GM12878 (cell line): ENCODE results near the gene PPP1R15A. TPM values are rescaled to one million over a fixed set of nuclear protein-coding genes. Genes with fewer than 3 reads are reported as not detected.
A peak's percentile ranks its signal among the peaks of the same experiment; 100 is the strongest.

Experiments
- BMI1 ChIP-seq: fragments of 450-650 bp; IDR thresholded peaks from 2 replicates; pipeline ENCODE4 v1.6.1; 2016; ENCODE audit warnings: mild to moderate bottlenecking, moderate library complexity, borderline replicate concordance
- CBX5 ChIP-seq: sonication (generic); IDR thresholded peaks from 2 replicates; pipeline ENCODE4 v1.6.1; 2016; ENCODE audit warnings: low read depth, moderate library complexity, mild to moderate bottlenecking, inconsistent platforms
- DPF2 ChIP-seq: fragments of 450-650 bp; IDR thresholded peaks from 2 replicates; pipeline ENCODE4 v1.6.1; 2017; ENCODE audit warnings: mild to moderate bottlenecking
- GATAD2B ChIP-seq: fragments of 450-650 bp; conservative IDR thresholded peaks from 2 replicates; pipeline ENCODE4 v1.6.1; 2017; ENCODE audit warnings: low read depth, mild to moderate bottlenecking, moderate library complexity
- HDGF ChIP-seq: fragments of 450-650 bp; IDR thresholded peaks from 2 replicates; pipeline ENCODE4 v1.6.1; 2016; ENCODE audit warnings: antibody characterized with exemption
- IRF4 ChIP-seq: IDR thresholded peaks from 2 replicates; pipeline ENCODE4 v1.6.1; 2011; ENCODE audit warnings: low read depth, low read length
- JUND ChIP-seq: IDR thresholded peaks from 2 replicates; pipeline ENCODE4 v1.6.1; 2012; ENCODE audit warnings: low read depth, mild to moderate bottlenecking, low read length, improper control_type of control experiment, moderate library complexity
- MAX ChIP-seq: IDR thresholded peaks from 2 replicates; pipeline ENCODE4 v1.6.1; 2012; ENCODE audit warnings: low read depth, low read length, improper control_type of control experiment
- MYB ChIP-seq: fragments of 150-350 bp; IDR thresholded peaks from 2 replicates; pipeline ENCODE4 v1.6.1; 2014; ENCODE audit warnings: mild to moderate bottlenecking, low read depth, low read length, borderline replicate concordance
- MYC ChIP-seq: IDR thresholded peaks from 2 replicates; pipeline ENCODE4 v1.6.1; 2011; ENCODE audit warnings: mild to moderate bottlenecking, low read length, moderate library complexity, inconsistent platforms; ENCODE audit not compliant: insufficient read depth, insufficient replicate concordance, insufficient read length, severe bottlenecking
- NFYB ChIP-seq: IDR thresholded peaks from 2 replicates; pipeline ENCODE4 v1.6.1; 2011; ENCODE audit warnings: low read depth, mild to moderate bottlenecking, low read length, improper control_type of control experiment, moderate library complexity; ENCODE audit not compliant: insufficient read depth
- NR2C2 ChIP-seq: IDR thresholded peaks from 2 replicates; pipeline ENCODE4 v1.6.1; 2011; ENCODE audit warnings: borderline replicate concordance, low read depth; ENCODE audit not compliant: control insufficient read depth, insufficient read length
- NR2F1 ChIP-seq: fragments of 450-650 bp; conservative IDR thresholded peaks from 2 replicates; pipeline ENCODE4 v1.6.1; 2017; ENCODE audit warnings: mild to moderate bottlenecking
- PBX3 ChIP-seq: IDR thresholded peaks from 2 replicates; pipeline ENCODE4 v1.6.1; 2011; ENCODE audit warnings: mild to moderate bottlenecking, low read depth, low read length, moderate library complexity; ENCODE audit not compliant: insufficient replicate concordance
- POLR2A ChIP-seq: IDR thresholded peaks from 2 replicates; pipeline ENCODE4 v1.6.1; 2011; ENCODE audit warnings: low read depth, mild to moderate bottlenecking, low read length
- RB1 ChIP-seq: fragments of 450-650 bp; formaldehyde crosslinking; IDR thresholded peaks from 2 replicates; pipeline ENCODE4 v1.6.1; 2017; ENCODE audit warnings: mild to moderate bottlenecking, borderline replicate concordance
- RBBP5 ChIP-seq: fragments of 200-600 bp; sonication (generic); conservative IDR thresholded peaks from 2 replicates; pipeline ENCODE4 v1.6.1; 2016
- RUNX3 ChIP-seq: IDR thresholded peaks from 2 replicates; pipeline ENCODE4 v1.6.1; 2012; ENCODE audit warnings: low read length, inconsistent platforms
- SMAD5 ChIP-seq: IDR thresholded peaks from 2 replicates; pipeline ENCODE4 v1.6.1; 2016; ENCODE audit warnings: antibody characterized with exemption, low read depth
- SMARCA5 ChIP-seq: fragments of 450-650 bp; IDR thresholded peaks from 2 replicates; pipeline ENCODE4 v1.6.1; 2017; ENCODE audit warnings: mild to moderate bottlenecking
- SREBF1 ChIP-seq: IDR thresholded peaks from 2 replicates; pipeline ENCODE4 v1.6.1; 2012; ENCODE audit warnings: mild to moderate bottlenecking, low read length
- SUPT20H ChIP-seq: IDR thresholded peaks from 2 replicates; pipeline ENCODE4 v1.6.1; 2011; ENCODE audit warnings: low read depth, mild to moderate bottlenecking, low read length, moderate library complexity, borderline replicate concordance; ENCODE audit not compliant: control insufficient read depth
- TCF7 ChIP-seq: IDR thresholded peaks from 2 replicates; pipeline ENCODE4 v1.6.1; 2014; ENCODE audit warnings: antibody characterized with exemption, borderline replicate concordance
- ZBED1 ChIP-seq: IDR thresholded peaks from 2 replicates; pipeline ENCODE4 v1.6.1; 2016; ENCODE audit warnings: borderline replicate concordance
- ZBTB40 ChIP-seq: fragments of 450-650 bp; IDR thresholded peaks from 2 replicates; pipeline ENCODE4 v1.6.1; 2016; ENCODE audit warnings: mild to moderate bottlenecking, moderate library complexity, borderline replicate concordance
- ZNF24 ChIP-seq: fragments of 450-650 bp; IDR thresholded peaks from 2 replicates; pipeline ENCODE4 v1.6.1; 2017; ENCODE audit warnings: antibody characterized with exemption, mild to moderate bottlenecking
- polyA plus RNA-seq, 11 experiments: library from polyadenylated mRNA; depleted of rRNA in 4 of 11; unstranded in 6 of 11; stranded (reverse) in 5 of 11; fragments of >200 nt; fragmentation: Nextera tagmentation in 4 of 11; fragmentation: Illumina TruSeq in 1 of 11; extraction: Ambion mirVana in 4 of 11; extraction: Trizol in 1 of 11; gene quantifications; 1 replicate in 1 of 11; 2 replicates in 10 of 11; pipeline versions ENCODE4 v1.2.1 to v1.2.3, GENCODE V29; 2011 to 2016; ENCODE audit warnings: inconsistent platforms in 2 of 11, missing spikeins in 2 of 11, low read depth in 1 of 11
- total RNA-seq, 4 experiments: library from RNA; depleted of rRNA in 3 of 4; stranded (reverse); fragments of >200 nt in 3 of 4; fragmentation: Illumina TruSeq in 1 of 4; extraction: Trizol in 1 of 4; gene quantifications; 2 replicates each; pipeline versions ENCODE4 v1.2.1 to v1.2.3, GENCODE V29; 2013 to 2021

PPP1R15A gene
- total and polyA plus RNA-seq, 10 of the 15 experiments (the other 5 are each of a cell fraction or from before 2014, with no cell fraction given), result 0.68 to 50.8 (median 27.7) TPM

- peak; percentile 92 for TF ChIP-seq PBX3
- TF ChIP-seq NR2F1, result no peak
- peak; percentile 68 for TF ChIP-seq MYB
- 0 out of 2 replicates have a peak, but pooled peaks have one; percentile 29 for TF ChIP-seq MAX
- TF ChIP-seq ZBED1, result peak; percentile 79; the same call in 1 of the 2 replicates
- 0 out of 2 replicates have a peak, but pooled peaks have one; percentile 37 for TF ChIP-seq JUND
- TF ChIP-seq NFYB, result no peak
- TF ChIP-seq SUPT20H, result no peak
- no peak for TF ChIP-seq BMI1
- TF ChIP-seq ZBTB40, result no peak
- TF ChIP-seq RUNX3, result peak; percentile 90
- TF ChIP-seq CBX5, result no peak
- TF ChIP-seq NR2C2, result no peak
- TF ChIP-seq MYC, result no peak
- TF ChIP-seq RBBP5, result no peak
- TF ChIP-seq ZNF24, result no peak
- TF ChIP-seq HDGF, result no peak; the same call in 1 of the 2 replicates
- peak; percentile 53; the same call in 1 of the 2 replicates for TF ChIP-seq IRF4
- peak; percentile 100 for TF ChIP-seq POLR2A
- TF ChIP-seq SREBF1, result 0 out of 2 replicates have a peak, but pooled peaks have one; percentile 23
- TF ChIP-seq TCF7, result no peak
- peak; percentile 73 for TF ChIP-seq DPF2
- peak; percentile 99 for TF ChIP-seq SMAD5
- no peak; the same call in 1 of the 2 replicates for TF ChIP-seq SMARCA5
- no peak; the same call in 1 of the 2 replicates for TF ChIP-seq GATAD2B
- TF ChIP-seq RB1, result peak; percentile 65; the same call in 1 of the 2 replicates
Measured at GRCh38 chr19:48872182-48872883, at the start of gene PPP1R15A (continued).
